ENCODE measurements around the gene RIOX2. TPM values are rescaled to one million over a fixed set of nuclear protein-coding genes. Genes with fewer than 3 reads are reported as not detected.

RIOX2 gene
- polyA plus RNA-seq, 1 donor (not counting 4 experiments of a cell fraction or from before 2014, with no cell fraction given), result 45.2 TPM

DNA sequence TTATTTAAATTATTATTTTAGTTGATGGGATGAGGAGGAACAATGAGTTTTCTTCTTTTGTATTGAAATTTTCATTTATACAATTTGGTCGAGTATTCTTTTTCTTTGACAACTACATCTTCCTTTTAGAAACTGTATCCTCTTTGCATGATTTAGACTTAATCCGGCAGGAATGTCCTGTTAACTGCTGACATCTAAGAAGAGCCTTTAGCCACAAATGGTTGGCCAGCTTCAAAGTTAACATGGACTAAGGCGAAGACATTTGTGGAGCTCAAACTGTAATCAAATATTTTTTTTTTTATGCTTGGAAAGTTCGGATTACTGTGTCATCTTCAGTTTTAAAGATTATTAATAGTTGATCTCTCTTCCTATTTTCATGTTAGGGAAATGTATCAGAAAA is 43.2 kb downstream of the RIOX2 start:
- H3K4me2 ChIP-seq (ENCODE audit: control insufficient read depth, extremely low read depth, insufficient read depth, low read depth, low read length), result no peak overlapping the region
- no peak overlapping the region for H3K9ac ChIP-seq (ENCODE audit: control insufficient read depth, extremely low read depth, insufficient read depth, low read length)
- FAIRE-seq (no peak), DNase-seq (ENCODE audit: low read depth, low spot score) (no peak)
- no peaks in the 10 kb centered on the region for H3K79me2 ChIP-seq (ENCODE audit: control insufficient read depth, insufficient read depth, low read length)
- no peaks in the 10 kb centered on the region for H3K27me3 ChIP-seq (ENCODE audit: control insufficient read depth, extremely low read depth, insufficient read depth, low read length)
- peaks cover 4 to 5% of the 10 kb centered on the region in 2 experiments for H3K36me3 ChIP-seq (ENCODE audit: control insufficient read depth in 2 of 2, extremely low read depth in 1 of 2, insufficient read depth in 2 of 2, low read length in 2 of 2)
- TF ChIP-seq, protein P1, sequence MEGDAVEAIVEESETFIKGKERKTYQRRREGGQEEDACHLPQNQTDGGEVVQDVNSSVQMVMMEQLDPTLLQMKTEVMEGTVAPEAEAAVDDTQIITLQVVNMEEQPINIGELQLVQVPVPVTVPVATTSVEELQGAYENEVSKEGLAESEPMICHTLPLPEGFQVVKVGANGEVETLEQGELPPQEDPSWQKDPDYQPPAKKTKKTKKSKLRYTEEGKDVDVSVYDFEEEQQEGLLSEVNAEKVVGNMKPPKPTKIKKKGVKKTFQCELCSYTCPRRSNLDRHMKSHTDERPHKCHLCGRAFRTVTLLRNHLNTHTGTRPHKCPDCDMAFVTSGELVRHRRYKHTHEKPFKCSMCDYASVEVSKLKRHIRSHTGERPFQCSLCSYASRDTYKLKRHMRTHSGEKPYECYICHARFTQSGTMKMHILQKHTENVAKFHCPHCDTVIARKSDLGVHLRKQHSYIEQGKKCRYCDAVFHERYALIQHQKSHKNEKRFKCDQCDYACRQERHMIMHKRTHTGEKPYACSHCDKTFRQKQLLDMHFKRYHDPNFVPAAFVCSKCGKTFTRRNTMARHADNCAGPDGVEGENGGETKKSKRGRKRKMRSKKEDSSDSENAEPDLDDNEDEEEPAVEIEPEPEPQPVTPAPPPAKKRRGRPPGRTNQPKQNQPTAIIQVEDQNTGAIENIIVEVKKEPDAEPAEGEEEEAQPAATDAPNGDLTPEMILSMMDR (optimal IDR thresholded peaks at IDR 0.05 in 1 of 3, IDR thresholded peaks at IDR 0.05 in 1 of 3, conservative IDR thresholded peaks at IDR 0.05 in 1 of 3; ENCODE audit: extremely low read depth in 1 of 3, insufficient read depth in 2 of 3, low read length in 3 of 3), result no peak
- TF ChIP-seq EZH2 (IDR thresholded peaks at IDR 0.05; ENCODE audit: low read length), result no peak
- H3K4me1 ChIP-seq (ENCODE audit: control insufficient read depth, extremely low read depth, insufficient read depth, low read length), result no peaks in the 10 kb centered on the region
- dilution Hi-C loops (cut with MboI; ENCODE audit: extremely low pct_ligation_motif_present, low sequenced_read_pairs), result no loop called here
- no peak overlapping the region for H3K4me3 ChIP-seq (ENCODE audit: control insufficient read depth in 2 of 3, extremely low read depth in 1 of 3, insufficient read depth in 2 of 3, low read depth in 1 of 3, low read length in 3 of 3)
- no peaks in the 10 kb centered on the region for H4K20me1 ChIP-seq (ENCODE audit: control insufficient read depth, extremely low read depth, insufficient read depth, low read length)
- no peak overlapping the region for H2AFZ ChIP-seq (ENCODE audit: control insufficient read depth, low read length)
- H3K9me3 ChIP-seq (ENCODE audit: control insufficient read depth, low read depth, low read length), result no peaks in the 10 kb centered on the region
- no peaks in the 10 kb centered on the region for H3K9me1 ChIP-seq (ENCODE audit: control insufficient read depth, extremely low read depth, insufficient read depth, low read length)
- no peak overlapping the region for H3K27ac ChIP-seq (ENCODE audit: control insufficient read depth, insufficient read depth, low read length)

DNA sequence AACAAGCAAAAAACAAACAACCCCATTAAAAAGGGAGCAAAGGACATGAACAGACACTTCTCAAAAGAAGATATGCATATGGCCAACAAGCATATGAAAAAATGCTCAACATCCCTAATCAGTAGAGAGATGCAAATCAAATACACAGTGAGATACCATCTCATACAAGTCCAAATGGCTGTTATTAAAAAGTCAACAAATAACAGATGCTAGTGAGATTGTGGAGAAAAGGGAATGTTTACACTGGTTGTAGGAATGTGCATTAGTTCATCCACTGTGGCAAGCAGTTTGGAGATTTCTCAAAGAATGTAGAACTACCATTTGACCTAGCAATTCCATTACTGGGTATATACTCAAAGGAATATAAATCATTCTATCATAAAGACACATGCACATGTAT is 44.5 kb downstream of the RIOX2 start:
- FAIRE-seq, result no peak
- dilution Hi-C loops (cut with MboI; ENCODE audit: extremely low pct_ligation_motif_present, low sequenced_read_pairs), result no loop called here

More for the DNA sequence above, 44.5 kb downstream of the RIOX2 start:
- Histone ChIP-seq H3K79me2 (ENCODE audit: control insufficient read depth, insufficient read depth, low read length) (no peaks in the 10 kb centered on the region), H2AFZ (ENCODE audit: control insufficient read depth, low read length) (no peak overlapping the region), H3K9me3 (ENCODE audit: control insufficient read depth, low read depth, low read length) (no peaks in the 10 kb centered on the region), H3K27me3 (ENCODE audit: control insufficient read depth, extremely low read depth, insufficient read depth, low read length) (no peaks in the 10 kb centered on the region), H3K4me2 (ENCODE audit: control insufficient read depth, extremely low read depth, insufficient read depth, low read depth, low read length) (no peak overlapping the region), H3K4me3 (ENCODE audit: control insufficient read depth in 2 of 3, extremely low read depth in 1 of 3, insufficient read depth in 2 of 3, low read depth in 1 of 3, low read length in 3 of 3) (no peak overlapping the region), H3K27ac (ENCODE audit: control insufficient read depth, insufficient read depth, low read length) (no peak overlapping the region), H3K4me1 (ENCODE audit: control insufficient read depth, extremely low read depth, insufficient read depth, low read length) (no peaks in the 10 kb centered on the region), H3K36me3 (ENCODE audit: control insufficient read depth in 2 of 2, extremely low read depth in 1 of 2, insufficient read depth in 2 of 2, low read length in 2 of 2) (no peaks in the 10 kb centered on the region), H3K9ac (ENCODE audit: control insufficient read depth, extremely low read depth, insufficient read depth, low read length) (no peak overlapping the region), H4K20me1 (ENCODE audit: control insufficient read depth, extremely low read depth, insufficient read depth, low read length) (no peaks in the 10 kb centered on the region), H3K9me1 (ENCODE audit: control insufficient read depth, extremely low read depth, insufficient read depth, low read length) (no peaks in the 10 kb centered on the region)
- no peak for DNase-seq (ENCODE audit: low read depth, low spot score)
- TF ChIP-seq, protein P1 (optimal IDR thresholded peaks at IDR 0.05 in 1 of 3, IDR thresholded peaks at IDR 0.05 in 1 of 3, conservative IDR thresholded peaks at IDR 0.05 in 1 of 3; ENCODE audit: extremely low read depth in 1 of 3, insufficient read depth in 2 of 3, low read length in 3 of 3), result no peak
- TF ChIP-seq EZH2 (IDR thresholded peaks at IDR 0.05; ENCODE audit: low read length), result no peak
